ENCODE measurements around the gene HEBP2. TPM values are rescaled to one million over a fixed set of nuclear protein-coding genes. Genes with fewer than 3 reads are reported as not detected.

Gene HEBP2
- total and polyA plus RNA-seq, 4 donors = 14.4 to 56.9 (median 25.7) TPM

DNA sequence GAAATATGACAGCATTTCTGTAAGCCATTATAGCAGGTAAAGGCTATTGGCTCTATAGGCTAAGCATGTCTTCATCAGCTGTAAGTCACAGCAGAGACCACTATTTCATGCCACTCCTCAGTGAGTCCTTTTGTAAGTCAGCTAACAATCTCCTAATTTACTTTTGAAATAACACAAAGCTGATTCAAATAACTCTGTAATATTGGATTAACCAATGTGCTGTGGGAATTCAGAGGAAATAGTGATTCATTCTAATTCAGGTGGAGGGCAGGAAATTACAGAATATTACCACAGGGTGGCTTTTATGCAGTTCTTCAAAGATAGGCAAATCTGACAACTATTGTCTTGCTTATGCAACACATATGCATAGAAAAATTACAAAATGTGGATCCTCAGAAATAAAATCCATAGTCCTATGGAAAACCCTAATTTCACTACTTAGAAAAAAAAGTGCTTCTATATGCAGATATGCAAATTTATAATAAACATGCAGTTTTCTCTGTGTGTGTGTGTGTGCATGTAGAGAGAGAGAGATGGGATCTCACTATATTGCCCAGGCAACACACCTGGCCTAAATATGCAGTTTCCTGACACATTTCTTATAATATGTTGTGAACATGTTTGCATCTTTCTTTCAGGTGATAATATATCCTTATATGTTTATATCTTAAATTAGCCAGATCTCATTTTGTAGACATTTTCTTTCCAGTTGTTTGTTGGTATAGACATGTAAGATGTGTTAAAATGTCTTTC, 31.1 kb upstream of the HEBP2 start:
- no peak for DNase-seq
- H3K36me3 ChIP-seq (ENCODE audit: control insufficient read depth in 4 of 4, insufficient read depth in 4 of 4, low read length in 4 of 4) = no peaks in the 10 kb centered on the region
- no peaks in the 10 kb centered on the region for H3K9me3 ChIP-seq (ENCODE audit: control insufficient read depth in 4 of 4, insufficient read depth in 3 of 4, low read length in 3 of 4)
- TF ChIP-seq, protein P1, sequence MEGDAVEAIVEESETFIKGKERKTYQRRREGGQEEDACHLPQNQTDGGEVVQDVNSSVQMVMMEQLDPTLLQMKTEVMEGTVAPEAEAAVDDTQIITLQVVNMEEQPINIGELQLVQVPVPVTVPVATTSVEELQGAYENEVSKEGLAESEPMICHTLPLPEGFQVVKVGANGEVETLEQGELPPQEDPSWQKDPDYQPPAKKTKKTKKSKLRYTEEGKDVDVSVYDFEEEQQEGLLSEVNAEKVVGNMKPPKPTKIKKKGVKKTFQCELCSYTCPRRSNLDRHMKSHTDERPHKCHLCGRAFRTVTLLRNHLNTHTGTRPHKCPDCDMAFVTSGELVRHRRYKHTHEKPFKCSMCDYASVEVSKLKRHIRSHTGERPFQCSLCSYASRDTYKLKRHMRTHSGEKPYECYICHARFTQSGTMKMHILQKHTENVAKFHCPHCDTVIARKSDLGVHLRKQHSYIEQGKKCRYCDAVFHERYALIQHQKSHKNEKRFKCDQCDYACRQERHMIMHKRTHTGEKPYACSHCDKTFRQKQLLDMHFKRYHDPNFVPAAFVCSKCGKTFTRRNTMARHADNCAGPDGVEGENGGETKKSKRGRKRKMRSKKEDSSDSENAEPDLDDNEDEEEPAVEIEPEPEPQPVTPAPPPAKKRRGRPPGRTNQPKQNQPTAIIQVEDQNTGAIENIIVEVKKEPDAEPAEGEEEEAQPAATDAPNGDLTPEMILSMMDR (IDR thresholded peaks at IDR 0.05; ENCODE audit: control extremely low read depth, extremely low read depth) = no peak
- H3K27ac ChIP-seq (ENCODE audit: low read depth in 1 of 2, low read length in 1 of 2) = no peak overlapping the region
- no peak overlapping the region for H3K9ac ChIP-seq (ENCODE audit: insufficient read depth in 1 of 2, low read length in 2 of 2)
- no peak for ATAC-seq (ENCODE audit: insufficient read depth, low FRiP score)
- peaks cover 0 to 2% (median 0%) of the 10 kb centered on the region in 5 donors for H3K4me1 ChIP-seq (ENCODE audit: control insufficient read depth in 5 of 5, insufficient read depth in 5 of 5, low read length in 5 of 5)
- H3K27me3 ChIP-seq (ENCODE audit: control insufficient read depth in 3 of 3, insufficient read depth in 3 of 3, low read length in 2 of 3) = no peaks in the 10 kb centered on the region
- H3K4me3 ChIP-seq = no peak overlapping the region

DNA sequence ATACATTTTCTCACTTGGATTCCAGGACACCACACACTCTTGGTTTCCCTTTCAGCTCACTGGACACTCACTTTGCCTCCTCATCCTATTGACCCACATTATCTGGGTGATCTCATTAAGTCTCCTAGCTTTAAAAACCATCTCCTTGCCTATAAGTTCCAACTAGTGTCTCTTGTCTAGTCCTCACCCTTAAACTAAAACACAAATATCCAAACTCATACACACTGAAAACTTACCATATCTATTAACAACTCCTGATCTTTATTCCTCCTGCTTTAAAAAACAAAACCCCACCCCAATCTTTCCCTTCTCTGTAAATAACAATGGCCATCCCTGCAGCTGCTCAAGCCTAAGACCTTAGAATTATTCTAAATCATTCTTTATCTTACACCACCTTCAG, 29.8 kb upstream of the HEBP2 start:
- H3K9me3 ChIP-seq (ENCODE audit: control insufficient read depth in 4 of 4, insufficient read depth in 3 of 4, low read length in 3 of 4) = no peaks in the 10 kb centered on the region
- TF ChIP-seq, protein P1 (IDR thresholded peaks at IDR 0.05; ENCODE audit: control extremely low read depth, extremely low read depth) = no peak
- no peaks in the 10 kb centered on the region for H3K36me3 ChIP-seq (ENCODE audit: control insufficient read depth in 4 of 4, insufficient read depth in 4 of 4, low read length in 4 of 4)
- H3K9ac ChIP-seq (ENCODE audit: insufficient read depth in 1 of 2, low read length in 2 of 2) = no peak overlapping the region
- ATAC-seq (ENCODE audit: insufficient read depth, low FRiP score) (no peak), DNase-seq (no peak)
- H3K27me3 ChIP-seq (ENCODE audit: control insufficient read depth in 3 of 3, insufficient read depth in 3 of 3, low read length in 2 of 3) = no peaks in the 10 kb centered on the region
- H3K4me3 ChIP-seq = no peak overlapping the region
- H3K4me1 ChIP-seq (ENCODE audit: control insufficient read depth in 5 of 5, insufficient read depth in 5 of 5, low read length in 5 of 5) = peaks cover 0 to 2% (median 0%) of the 10 kb centered on the region in 5 donors
- H3K27ac ChIP-seq (ENCODE audit: low read depth in 1 of 2, low read length in 1 of 2) = no peak overlapping the region

- peaks cover 0 to 2% (median 0%) of the 10 kb centered on the region in 5 donors for H3K4me1 ChIP-seq (ENCODE audit: control insufficient read depth in 5 of 5, insufficient read depth in 5 of 5, low read length in 5 of 5)
- H3K27ac ChIP-seq (ENCODE audit: low read depth in 1 of 2, low read length in 1 of 2) = no peak overlapping the region
- ATAC-seq (ENCODE audit: insufficient read depth, low FRiP score) (no peak), DNase-seq (no peak)
- TF ChIP-seq, protein P1 (IDR thresholded peaks at IDR 0.05; ENCODE audit: control extremely low read depth, extremely low read depth) = no peak
- H3K9ac ChIP-seq (ENCODE audit: insufficient read depth in 1 of 2, low read length in 2 of 2) = no peak overlapping the region
- H3K36me3 ChIP-seq (ENCODE audit: control insufficient read depth in 4 of 4, insufficient read depth in 4 of 4, low read length in 4 of 4) = no peaks in the 10 kb centered on the region
- no peak overlapping the region for H3K4me3 ChIP-seq
- WGBS, 2 donors = 94 to 95% methylated on average over 2 of the region's 2 CpGs
- H3K9me3 ChIP-seq (ENCODE audit: control insufficient read depth in 4 of 4, insufficient read depth in 3 of 4, low read length in 3 of 4) = no peaks in the 10 kb centered on the region
- H3K27me3 ChIP-seq (ENCODE audit: control insufficient read depth in 3 of 3, insufficient read depth in 3 of 3, low read length in 2 of 3) = no peaks in the 10 kb centered on the region
These were observed 29.2 kb upstream of the HEBP2 start for GRCh38 chr6:138374815-138375214.

- Histone ChIP-seq H3K9me3 (ENCODE audit: control insufficient read depth in 4 of 4, insufficient read depth in 3 of 4, low read length in 3 of 4) (no peaks in the 10 kb centered on the region), H3K4me3 (no peak overlapping the region), H3K4me1 (ENCODE audit: control insufficient read depth in 5 of 5, insufficient read depth in 5 of 5, low read length in 5 of 5) (peaks cover 0 to 2% (median 0%) of the 10 kb centered on the region in 5 donors), H3K9ac (ENCODE audit: insufficient read depth in 1 of 2, low read length in 2 of 2) (no peak overlapping the region), H3K27me3 (ENCODE audit: control insufficient read depth in 3 of 3, insufficient read depth in 3 of 3, low read length in 2 of 3) (no peaks in the 10 kb centered on the region), H3K36me3 (ENCODE audit: control insufficient read depth in 4 of 4, insufficient read depth in 4 of 4, low read length in 4 of 4) (no peaks in the 10 kb centered on the region), H3K27ac (ENCODE audit: low read depth in 1 of 2, low read length in 1 of 2) (no peak overlapping the region)
- no peak for DNase-seq
- TF ChIP-seq, protein P1 (IDR thresholded peaks at IDR 0.05; ENCODE audit: control extremely low read depth, extremely low read depth) = no peak
- no peak for ATAC-seq (ENCODE audit: insufficient read depth, low FRiP score)
These were observed 27.0 kb upstream of the HEBP2 start for GRCh38 chr6:138377042-138377441.

Data from lung (tissue), 12 donors.